Neural progenitor cell (in vitro differentiated cells): ENCODE results near the gene TLCD1.
"Not testable (repeated sequence)": the region's sequence is repeated elsewhere in the genome, so short reads cannot be mapped to it uniquely, and the experiment has no call there.

Experiments
- CTCF ChIP-seq: fragments of 200-600 bp; sonication (generic); IDR thresholded peaks from 2 replicates; pipeline ENCODE4 v1.5.1; 2017; ENCODE audit warnings: antibody characterized with exemption, mild to moderate bottlenecking
- EZH2 ChIP-seq: fragments of 200-600 bp; sonication (generic); IDR thresholded peaks from 2 replicates; pipeline ENCODE4 v1.6.1; 2017; ENCODE audit warnings: antibody characterized with exemption, mild to moderate bottlenecking, moderate library complexity

- TF ChIP-seq CTCF, EZH2: not testable (repeated sequence)
Observed at GRCh38 chr17:28720997-28721329, 5.1 kb downstream of the TLCD1 start.
